Measurements from ENCODE around the gene CFAP251. TPM values are rescaled to one million over a fixed set of nuclear protein-coding genes. Genes with fewer than 3 reads are reported as not detected.
A peak's percentile ranks its signal among the peaks of the same experiment; 100 is the strongest.

The CFAP251 gene
- total and polyA plus RNA-seq, 10 of the 15 experiments (the other 5 are each of a cell fraction or from before 2014, with no cell fraction given): 0.10 to 0.97 (median 0.64) TPM

GRCh38 chr12:121888478-121889273 lies 29.7 kb upstream of the CFAP251 start, which contains the start of gene PSMD9 (continued):
- TF ChIP-seq LARP7 (IDR thresholded peaks at IDR 0.05): peak; percentile 88
- TF ChIP-seq RELA (IDR thresholded peaks at IDR 0.05; ENCODE audit: borderline replicate concordance, partially characterized antibody): peak; percentile 67
- no peak for TF ChIP-seq CHD4 (IDR thresholded peaks at IDR 0.05)
- peak; percentile 50; the same call in 1 of the 2 replicates for TF ChIP-seq ZSCAN29 (IDR thresholded peaks at IDR 0.05)
- TF ChIP-seq EP300 (IDR thresholded peaks at IDR 0.05; ENCODE audit: borderline replicate concordance in 1 of 2, control insufficient read depth in 1 of 2, low read depth in 2 of 2, low read length in 2 of 2): 0 out of 4 replicates have a peak, but pooled peaks of 1 of the 2 experiments have one; percentile 17
- TF ChIP-seq ZNF687 (IDR thresholded peaks at IDR 0.05): peak; percentile 95
- TF ChIP-seq FOXK2 (IDR thresholded peaks at IDR 0.05): peak; percentile 52
- TF ChIP-seq ZNF592 (IDR thresholded peaks at IDR 0.05): no peak
- no peak for TF ChIP-seq BCLAF1 (IDR thresholded peaks at IDR 0.05)
- peak; percentile 97 for TF ChIP-seq GABPA (IDR thresholded peaks at IDR 0.05; ENCODE audit: low read depth)
- TF ChIP-seq SMAD5 (IDR thresholded peaks at IDR 0.05; ENCODE audit: low read depth): peak; percentile 38; the same call in 1 of the 2 replicates
- no peak for TF ChIP-seq FOXM1 (IDR thresholded peaks at IDR 0.05; ENCODE audit: low read depth, low read length)
- TF ChIP-seq RBBP5 (conservative IDR thresholded peaks at IDR 0.05): 0 out of 2 replicates have a peak, but pooled peaks have one; percentile 53
- peak; percentile 88 for TF ChIP-seq USF2 (IDR thresholded peaks at IDR 0.05; ENCODE audit: borderline replicate concordance, low read depth, low read length)
- peak; percentile 98 for TF ChIP-seq MAX (IDR thresholded peaks at IDR 0.05; ENCODE audit: low read depth, low read length)

Measured in GM12878 (cell line).